Measurements from ENCODE around the gene SMIM13.

Gene SMIM13

DNA sequence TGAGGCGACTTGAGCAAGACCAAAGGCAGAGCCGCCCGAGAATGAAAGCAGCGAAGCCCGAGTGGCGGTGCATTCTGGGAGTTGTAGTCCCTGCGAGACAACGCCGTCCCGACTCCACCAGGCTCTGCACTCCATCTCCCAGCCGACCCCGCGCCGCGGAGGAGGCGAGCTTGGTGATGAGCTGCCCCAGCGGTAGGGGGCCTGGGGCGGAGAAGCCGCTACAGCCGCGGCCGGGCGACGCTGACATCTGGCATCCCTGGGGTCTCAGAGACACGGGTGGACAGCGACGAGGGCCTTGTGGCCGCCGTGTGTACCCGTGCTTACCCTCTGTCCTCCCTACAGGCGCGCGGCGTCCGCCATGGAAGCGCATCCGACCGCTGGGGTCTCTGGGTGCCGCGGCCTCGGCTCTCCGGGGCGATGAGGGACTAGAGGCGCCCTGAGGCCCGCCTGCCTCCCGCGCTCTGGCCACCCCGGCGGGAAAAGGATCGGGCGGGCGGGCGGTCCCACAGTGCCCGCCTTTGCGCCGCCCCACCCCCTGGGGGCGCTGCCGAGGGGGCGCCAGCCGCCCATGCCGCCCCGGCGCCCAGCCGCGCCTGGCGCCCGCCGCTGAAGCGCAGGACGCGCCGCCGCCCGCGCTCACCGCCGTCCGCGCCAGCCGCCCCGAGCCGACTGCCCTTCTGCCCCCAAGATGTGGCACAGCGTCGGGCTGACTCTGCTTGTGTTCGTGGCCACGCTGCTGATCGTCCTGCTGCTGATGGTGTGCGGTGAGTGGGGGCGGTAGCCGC is at the start of gene SMIM13:
Gene SMIM13 (plus strand): TSS at position 209 of the 785 bp plus-strand sequence. CDS start 480 bp downstream, at position 689.
- peak; percentile 97 for DNase-seq

DNA sequence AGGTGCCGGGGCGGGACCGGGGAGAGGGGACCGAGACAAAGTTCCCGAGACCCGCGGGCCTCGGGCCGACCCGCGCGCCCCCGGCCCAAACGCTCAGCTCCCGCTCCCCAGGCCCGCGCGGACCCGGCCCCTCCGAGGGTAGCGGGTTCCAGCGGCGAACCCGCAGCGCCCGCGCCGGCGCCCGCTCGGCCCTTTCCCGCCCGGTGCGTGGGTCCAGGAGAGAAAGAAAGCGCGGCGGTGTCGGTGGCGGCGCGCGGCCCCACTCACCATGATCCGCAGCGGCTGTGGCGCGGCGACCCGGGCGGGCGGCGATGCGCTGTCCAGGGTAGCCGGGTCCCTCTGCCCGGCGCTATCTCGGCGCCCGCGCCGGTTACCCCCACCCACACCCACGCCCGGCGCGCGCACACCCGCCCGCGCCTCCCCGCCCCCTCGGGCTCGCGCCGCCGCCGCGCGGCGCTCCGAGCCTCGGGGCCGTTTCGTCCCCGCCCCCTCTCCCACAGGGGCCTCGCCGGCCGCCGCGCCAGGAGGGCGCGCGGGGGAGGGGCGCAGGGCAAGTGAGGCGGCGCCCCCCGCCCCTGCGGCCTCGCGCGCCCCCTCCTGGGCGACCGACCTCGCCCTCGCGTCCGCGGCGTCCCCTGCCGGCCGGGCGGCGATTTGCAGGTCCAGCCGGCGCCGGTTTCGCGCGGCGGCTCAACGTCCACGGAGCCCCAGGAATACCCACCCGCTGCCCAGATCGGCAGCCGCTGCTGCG is 49.5 kb upstream of the SMIM13 start, which contains the start of gene ELOVL2:
Gene ELOVL2 (minus strand): TSS at position 345 of the 751 bp plus-strand sequence. CDS start 75 bp downstream, at position 270.
- peak; percentile 45 for DNase-seq

DNA sequence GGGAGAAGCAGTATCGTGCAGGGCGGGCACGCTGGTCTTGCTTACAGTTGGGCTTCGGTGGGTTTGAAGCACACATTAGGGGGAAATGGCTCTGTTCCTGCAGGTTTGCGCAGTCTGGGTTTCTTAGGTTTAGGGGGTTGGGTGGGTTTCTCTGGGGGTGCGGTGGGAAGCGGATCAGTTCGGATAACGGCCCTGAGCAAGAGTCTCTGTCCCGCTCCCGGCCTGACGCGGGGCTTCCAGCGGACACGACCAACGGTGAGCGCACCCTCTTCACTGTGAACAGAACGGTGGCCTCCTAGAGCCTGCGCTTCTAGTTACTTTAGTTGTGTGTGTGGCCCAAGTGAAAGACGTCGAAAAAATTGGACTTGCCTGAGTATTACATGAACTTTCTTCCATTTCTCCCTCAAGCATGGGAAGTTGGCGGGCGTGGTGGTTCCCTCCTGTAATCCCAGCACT is 48.9 kb upstream of the SMIM13 start:
- no peak for DNase-seq

DNA sequence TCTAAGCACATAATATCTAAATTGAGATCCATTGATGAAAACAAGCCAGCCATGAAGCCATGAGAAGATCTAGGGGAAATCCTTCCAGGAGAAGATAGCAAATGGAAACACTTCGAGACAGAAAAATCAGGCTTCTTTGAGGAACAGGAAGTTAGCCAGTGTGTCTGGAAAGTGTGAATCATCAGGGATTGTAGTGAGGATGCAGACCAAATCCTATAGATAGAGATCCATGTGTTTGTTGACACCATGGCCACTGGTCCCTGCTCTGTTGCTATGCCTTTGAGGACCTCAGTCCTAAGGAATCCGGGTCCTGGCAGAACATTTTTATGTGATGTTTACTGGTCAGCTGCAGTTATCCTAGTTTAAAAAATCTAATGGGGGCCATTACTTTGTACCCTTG is 42.9 kb upstream of the SMIM13 start:
- DNase-seq: no peak

DNA sequence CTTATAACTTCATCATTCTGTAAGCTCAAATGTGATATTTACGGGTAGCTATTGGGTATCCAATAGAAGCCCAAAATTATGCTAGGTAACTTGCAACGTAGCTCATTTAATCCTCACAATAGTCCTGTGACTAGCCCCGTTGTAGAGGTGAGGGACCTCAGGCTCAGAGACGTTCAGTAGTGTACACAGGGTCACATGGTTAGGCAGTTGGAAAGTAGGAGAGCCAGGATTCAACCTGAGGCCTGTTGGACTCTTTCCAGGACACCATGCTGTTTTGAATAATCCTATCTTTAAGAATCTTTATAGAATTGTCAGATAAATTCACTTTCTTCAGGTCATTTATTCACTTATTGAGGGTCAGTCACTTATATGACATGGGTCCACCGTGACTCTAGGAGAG is 40.3 kb upstream of the SMIM13 start:
- no peak for DNase-seq

DNA sequence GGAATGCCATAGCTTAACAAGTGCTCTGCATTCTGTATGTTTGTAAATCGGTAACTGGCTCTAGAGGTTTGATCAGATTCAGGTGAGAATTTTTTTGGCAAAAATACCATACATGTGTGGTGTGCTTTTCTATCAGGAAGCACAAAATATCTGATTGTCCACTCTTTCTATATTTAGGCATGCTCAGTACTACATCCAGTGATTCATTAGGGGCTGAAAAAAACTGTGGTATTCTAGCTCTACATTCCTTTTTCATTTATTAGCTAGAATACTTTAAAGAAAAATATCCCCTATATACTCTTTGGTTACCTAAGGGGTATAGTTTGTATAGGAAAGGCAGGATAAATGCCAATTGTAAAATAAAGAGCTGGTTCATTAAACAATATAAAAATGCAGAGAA is 38.9 kb upstream of the SMIM13 start:
- DNase-seq: no peak

DNA sequence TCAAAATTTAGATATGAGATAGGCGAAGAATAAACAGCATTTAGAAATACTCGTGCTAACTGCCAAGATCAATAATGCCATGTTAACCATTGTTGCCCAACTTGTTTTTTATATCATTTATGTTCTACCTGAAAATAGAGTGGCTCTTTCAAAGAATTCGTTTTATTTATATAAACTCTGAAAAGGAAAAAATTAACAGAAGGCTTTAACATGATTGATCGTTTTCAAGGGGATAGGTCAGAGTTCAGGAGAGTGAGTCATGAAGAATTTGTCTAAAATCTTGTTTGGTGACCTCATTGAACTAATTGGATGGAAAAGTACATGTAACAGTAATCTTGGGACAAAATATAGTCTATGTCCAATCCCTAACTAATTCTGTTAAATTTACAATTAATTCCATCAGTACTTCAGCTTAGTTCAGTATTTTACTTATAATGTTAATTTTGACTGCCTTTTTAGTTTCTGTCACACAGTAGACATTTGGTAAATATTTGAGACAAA is 38.5 kb upstream of the SMIM13 start:
- no peak for DNase-seq

DNA sequence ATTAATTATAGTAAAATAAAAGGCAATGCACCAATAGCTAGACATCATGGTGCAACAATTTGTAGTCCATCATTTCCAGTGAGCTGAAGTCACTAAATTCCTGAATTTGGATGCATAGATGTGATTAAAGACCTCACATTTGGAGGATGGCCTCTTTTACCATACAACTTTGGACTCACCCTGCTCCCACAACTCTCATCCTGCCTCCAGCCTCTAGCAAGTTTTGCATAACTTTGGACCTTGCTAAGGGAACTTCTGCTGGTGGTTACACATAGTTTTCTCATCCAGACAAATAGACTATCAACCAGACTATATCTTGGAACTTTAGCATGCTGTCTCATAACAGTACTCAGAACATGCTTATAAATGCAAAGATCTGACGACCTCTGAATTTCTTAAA is 36.8 kb upstream of the SMIM13 start:
- DNase-seq: no peak

DNA sequence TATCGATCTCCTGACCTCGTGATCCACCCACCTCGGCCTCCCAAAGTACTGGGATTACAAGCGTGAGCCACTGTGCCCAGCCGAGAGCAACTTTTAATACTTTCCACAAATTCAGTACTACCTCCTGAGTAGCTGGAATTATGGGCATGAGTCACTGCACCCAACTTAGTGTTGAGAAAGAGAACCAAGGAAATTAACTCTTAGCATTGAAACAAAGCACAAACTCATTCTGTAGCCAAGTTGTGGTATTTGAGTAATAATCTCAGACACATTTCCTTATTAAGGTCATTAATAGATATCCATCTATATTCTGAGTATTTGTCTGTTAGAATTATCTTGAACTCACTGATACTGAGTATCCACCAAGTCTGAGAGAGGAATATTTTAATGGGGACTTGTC is 35.2 kb upstream of the SMIM13 start:
- no peak for DNase-seq

DNA sequence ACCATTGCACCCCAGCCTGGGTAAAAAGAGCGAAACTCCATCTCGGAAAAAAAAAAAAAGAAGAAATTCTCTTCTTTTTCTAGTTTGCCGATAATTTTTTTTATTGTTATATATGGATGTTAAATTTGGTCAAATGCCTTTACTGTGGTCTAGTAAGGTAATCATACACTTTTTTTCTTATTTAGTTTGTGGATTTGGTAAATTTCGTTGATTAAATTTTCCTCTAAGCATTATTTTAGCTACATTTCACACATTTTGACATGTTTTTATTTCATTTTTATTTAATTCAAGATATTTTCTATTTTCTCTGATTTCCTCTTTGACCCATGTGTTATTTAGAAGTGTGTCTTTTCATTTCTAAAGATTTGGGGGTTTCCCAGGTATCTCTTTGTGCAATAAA is 31.6 kb upstream of the SMIM13 start:
- no peak for DNase-seq

DNA sequence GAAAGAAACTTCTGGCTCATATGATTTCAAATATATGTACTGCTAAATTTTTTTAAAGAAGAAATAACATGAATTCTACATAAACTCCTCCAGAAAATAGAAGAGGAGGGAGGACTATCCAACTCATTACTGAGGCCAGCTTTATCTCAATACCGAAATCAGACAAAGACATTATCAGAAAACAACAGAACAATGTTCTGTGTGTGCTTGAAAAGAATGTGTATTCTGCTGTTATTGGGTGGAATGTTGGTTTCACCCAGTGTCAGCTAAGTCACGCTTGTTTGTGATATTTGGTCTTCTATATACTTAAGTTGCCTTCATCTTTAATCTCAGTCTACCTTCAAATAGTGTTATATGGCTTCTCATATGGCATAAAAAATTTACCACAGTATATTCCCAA is 30.9 kb upstream of the SMIM13 start:
- DNase-seq: no peak

DNA sequence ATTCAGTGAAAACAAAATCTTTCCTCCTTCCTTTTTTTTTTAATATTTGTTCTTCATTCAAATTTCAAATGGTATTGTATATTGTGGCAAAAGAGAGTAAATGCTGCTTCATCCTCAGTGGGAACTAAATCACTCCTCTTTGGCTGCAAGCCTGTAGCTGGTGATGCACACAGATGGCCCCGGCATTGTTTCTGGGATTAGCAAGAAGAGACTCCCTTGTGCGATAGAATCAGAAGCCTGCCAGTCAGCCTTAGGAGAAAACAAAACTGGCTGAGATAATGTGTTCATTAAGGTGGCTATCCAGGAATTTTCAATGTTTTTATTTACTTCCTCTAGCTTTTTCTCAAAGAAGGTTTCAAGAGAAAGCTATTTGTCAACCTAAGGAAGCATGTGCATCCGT is 28.8 kb upstream of the SMIM13 start:
- no peak for DNase-seq

DNA sequence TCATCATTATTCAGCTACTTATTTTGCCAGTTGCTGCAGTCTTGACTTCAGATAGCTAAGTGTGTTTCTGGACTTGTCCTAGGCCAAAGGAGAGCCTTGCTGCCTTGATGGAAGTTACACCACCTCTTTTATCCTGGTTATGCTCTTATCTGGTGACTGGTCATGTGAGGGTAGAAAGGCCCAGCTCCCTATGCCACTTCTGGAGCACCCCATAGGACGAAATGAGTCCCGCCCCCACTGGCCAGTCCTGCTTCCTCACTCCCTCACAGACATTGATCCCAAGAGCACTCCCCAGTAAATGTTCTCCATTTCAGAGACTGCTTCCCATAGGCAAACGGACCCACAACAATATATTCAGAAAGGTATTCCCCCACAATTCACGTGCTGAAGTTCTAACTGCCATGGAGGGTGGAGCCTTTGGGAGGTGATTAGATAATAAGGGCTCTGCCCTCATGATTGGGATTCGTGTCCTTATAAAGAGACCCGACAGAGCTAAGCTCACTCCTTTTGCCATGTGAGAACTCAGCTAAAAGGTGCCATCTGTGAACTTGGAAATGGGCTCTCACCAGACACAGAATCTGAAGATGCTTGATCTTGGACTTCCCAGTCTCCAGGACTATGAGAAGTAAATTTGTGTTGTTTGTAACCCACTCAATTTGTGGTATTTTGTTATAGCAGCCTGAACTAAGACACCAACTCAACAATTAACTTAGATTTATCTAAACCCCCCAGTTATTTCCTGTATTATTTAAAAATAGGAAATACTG is 28.0 kb upstream of the SMIM13 start:
- DNase-seq: no peak

DNA sequence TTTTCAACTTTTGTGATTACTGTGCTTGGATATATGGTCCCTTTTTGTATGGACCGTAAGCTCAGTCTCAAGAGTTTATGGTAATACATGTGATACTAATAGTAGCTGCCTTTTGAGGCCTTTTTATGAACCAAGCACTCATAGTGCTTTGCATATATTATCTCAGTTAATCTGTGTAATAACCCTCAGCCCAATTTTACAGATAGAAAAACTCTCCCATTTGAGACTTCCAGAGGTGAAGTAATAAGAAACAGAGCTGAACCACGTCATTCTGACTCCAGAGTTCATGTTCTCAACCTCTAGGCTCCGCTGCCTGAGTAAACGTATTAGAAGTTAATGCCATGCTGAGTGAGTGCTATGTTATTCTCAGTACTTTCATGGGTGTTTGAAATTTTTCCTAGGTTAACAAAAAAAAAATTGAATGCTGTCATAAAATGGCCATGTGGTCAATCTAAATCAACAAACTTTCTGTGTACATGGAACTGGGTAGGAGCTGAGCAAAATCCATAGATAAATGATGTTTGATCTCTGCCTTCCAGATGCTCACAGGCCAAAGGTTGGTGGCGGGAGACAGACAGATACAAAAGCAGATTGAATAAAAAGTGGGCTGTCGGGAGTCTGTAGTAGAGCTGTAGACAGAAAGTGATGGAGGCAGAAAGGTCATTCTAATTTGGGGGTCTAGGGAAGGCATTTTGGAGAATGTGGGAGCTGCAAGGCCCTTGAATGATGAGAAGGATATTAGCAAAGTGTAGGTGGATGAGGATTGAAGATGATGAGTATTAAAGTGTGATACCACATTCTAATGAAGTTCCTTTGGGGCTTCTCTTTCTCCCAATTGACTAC is 26.9 kb upstream of the SMIM13 start:
- DNase-seq: no peak

DNA sequence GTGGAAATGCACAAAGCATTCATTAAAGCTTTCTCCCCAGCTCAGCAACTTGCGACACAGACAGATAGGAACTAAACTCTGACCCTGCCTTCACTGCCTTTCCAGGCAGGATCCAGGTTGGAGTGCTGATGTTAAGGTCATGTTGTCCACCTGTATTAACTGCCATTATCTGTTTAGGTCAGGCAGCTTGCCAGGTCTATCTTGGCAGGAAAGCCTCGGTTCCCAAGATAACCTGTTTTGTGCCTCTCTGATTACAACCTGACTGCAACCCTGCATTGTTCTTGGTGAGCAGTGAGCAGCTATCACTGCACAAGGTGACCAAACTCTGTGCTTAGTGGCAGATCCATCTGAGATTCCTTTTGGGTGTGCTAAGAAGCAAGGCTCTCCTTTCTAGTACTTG is 26.3 kb upstream of the SMIM13 start:
- no peak for DNase-seq

DNA sequence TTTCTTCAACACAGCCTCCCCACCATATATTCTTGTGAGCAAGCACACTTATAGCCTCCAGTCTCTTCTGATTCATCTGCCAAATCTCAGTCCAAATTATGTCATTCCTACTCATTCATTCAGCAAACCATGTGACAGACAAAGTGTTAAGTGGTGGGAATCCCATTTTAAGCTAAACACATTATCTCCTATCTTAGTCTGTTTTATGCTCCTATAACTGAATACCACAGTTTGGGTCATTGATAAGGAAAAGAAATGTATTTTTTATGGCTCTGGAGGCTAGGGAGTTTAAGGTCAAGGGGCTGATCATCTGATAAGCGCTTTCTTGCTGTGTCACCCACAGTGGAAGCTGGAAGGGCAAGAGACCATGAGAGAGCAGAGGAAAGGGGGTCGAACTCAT is 23.9 kb upstream of the SMIM13 start:
- no peak for DNase-seq

DNA sequence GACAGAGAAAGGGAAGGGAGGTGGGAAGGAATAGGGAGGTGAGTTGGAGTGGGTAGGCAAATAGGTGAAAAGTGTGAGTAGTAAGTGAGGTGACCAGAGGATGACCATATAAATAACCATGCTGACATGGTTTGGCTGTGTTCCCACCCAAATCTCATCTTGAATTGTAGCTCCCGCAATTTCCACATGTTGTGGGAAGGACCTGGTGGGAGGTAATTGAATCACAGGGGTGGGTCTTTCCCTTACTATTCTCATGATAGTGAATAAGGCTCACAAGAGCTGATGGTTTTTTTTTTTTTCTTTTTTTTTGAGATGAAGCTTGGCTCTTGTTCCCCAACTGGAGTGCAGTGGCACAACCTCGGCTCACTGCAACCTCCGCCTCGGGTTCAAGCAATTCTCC is 21.5 kb upstream of the SMIM13 start:
- DNase-seq: no peak

DNA sequence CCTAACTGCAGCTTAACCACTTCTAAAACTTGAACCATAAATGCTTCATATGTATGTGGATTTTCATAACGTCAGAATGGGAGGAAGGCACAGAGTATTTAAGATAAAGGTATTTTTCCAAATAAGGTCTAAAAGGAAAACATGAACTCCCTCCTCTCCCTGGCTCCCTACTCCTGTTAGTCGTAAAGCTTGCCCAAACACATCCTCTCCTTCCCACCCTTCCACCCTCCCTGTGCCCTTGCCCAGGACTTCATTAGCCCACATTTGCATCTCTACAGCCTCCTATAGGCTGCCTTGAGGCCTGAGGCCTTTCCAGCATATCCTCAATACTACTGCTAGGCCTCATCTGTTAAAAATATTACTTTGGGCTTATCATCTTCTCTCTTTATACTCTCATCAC is 17.1 kb upstream of the SMIM13 start:
- no peak for DNase-seq

DNA sequence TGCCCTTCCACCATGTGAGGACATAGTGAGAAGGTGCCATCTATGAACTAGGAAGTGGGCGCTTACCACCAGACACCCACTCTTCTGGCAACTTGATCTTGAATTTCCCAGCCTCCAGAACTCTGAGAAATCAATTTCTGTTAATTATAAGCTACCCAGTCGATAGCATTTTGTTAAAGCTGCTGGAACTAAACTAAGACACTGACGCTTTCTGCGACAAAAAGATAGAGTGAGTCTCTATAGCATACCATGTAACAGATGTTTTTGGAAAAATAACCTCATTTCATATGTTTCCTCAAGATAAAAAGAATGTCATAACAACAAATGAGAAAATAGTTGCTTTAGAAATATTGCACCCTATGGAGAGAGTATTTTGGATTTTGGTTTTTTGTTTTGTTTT is 15.4 kb upstream of the SMIM13 start:
- DNase-seq: no peak

DNA sequence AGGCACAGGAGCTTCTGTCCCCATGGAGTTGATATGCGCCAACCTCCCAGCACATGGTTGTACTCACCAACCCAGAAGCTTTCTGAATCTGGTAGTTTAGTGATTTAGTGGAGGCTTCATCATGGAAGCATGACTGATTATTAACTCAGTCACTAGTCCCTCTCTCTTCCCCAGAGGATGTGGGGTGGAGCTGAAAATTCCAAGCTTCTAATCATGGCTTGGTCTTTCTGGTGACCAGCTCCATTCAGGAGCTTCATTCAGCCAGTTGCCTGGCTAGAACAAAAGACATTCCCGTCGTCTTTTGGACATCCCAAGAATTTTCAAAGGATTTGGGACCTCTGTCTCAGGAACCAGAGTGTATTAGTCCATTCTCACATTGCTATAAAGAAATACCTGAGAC is 13.3 kb upstream of the SMIM13 start:
- DNase-seq: no peak

DNA sequence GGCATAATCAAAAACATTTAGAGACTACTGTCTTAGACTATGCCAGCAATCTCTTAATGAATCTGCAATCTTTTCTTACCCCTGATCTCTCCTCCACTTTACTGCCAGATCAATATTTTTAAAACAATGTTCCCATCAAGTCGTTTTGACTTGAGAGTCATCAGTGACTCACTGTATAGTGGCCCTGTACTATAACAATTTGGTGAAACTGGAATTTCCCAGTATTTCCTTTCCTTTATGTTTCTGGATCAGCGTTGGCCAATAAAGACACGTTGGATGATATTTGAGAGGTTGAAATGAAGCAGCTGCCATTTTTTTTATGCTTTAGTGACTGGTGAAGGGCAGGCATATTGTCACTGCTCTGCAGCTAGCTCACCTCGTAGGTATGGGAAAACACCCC is 10.1 kb upstream of the SMIM13 start:
- DNase-seq: no peak

DNA sequence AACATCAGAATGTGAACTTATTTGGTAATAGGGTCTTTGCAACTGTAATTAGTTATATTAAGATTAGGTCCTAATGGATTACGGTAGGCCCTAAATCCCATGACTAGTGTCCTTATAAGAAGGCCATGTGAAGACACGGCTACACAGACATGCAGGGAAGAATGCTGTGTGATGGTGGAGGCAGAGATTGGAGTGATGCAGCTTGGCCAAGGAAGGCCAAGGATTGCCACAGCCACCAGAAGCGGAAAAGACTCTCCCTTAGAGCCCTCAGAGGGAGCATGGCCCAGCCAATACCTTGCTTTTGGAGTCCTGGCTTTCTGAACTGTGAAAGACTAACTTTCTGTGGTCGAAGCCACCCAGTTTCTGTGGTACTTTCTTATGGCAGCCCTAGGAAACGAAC is 9.7 kb upstream of the SMIM13 start:
- DNase-seq: no peak

Data from stimulated activated CD4-positive, alpha-beta T cell treated with anti-CD3 and anti-CD28 coated beads, Interleukin-15, amount 100 ng/mL, for 24 hours (primary cell).